GM19239 (cell line): ENCODE results near the gene SIPA1.
"Not testable (repeated sequence)": the region's sequence is repeated elsewhere in the genome, so short reads cannot be mapped to it uniquely, and the experiment has no call there.

Experiments used
- DNase-seq: peaks from one replicate; pipeline ENCODE4 v3.0.0; 2011; ENCODE audit warnings: low spot score; ENCODE audit not compliant: insufficient read length
- FAIRE-seq: peaks from 2 replicates; lab custom pipeline; 2011; peaks lifted over from hg19 to GRCh38; lab: Jason Lieb, UNC

The SIPA1 gene

DNA sequence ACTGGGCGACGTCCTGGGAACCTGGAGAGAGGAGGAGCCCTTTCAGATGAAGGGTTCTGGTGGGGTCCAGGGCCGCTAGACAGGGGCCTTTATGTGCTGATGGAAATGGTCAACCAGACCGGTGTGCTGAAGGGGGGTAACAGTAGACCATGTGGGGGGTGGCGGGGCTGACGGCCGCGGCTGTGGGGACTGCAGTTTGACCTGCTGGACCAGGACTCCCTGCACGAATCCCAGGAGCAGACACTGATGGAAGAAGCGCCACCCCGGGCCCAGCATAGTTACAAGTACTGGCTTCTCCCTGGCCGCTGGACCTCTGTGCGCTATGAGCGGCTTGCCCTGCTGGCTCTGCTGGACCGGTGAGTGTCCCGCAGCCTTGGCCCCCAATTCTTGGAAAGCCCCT is 15.9 kb upstream of the SIPA1 start:
- DNase-seq (no peak), FAIRE-seq (no peak)

DNA sequence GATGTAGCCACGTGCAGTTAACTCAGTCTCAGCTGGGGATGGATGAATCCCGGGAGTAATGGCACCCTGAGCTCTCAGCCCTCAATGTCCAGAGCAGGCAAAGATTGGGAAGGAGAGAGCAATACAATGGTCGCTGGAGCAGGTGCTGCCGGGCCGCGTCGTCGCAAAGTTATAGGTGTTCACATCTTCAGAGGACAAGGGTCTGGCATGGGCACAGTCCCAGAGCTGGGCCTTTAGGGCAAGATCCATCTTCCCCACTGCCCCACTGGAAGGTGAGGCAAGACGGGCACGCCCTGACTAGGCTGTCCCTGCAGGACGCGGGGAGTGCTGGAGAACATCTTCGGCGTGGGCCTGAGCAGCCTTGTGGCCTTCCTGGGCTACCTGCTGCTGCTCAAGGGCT is 14.7 kb upstream of the SIPA1 start:
- DNase-seq (no peak), FAIRE-seq (no peak)

DNA sequence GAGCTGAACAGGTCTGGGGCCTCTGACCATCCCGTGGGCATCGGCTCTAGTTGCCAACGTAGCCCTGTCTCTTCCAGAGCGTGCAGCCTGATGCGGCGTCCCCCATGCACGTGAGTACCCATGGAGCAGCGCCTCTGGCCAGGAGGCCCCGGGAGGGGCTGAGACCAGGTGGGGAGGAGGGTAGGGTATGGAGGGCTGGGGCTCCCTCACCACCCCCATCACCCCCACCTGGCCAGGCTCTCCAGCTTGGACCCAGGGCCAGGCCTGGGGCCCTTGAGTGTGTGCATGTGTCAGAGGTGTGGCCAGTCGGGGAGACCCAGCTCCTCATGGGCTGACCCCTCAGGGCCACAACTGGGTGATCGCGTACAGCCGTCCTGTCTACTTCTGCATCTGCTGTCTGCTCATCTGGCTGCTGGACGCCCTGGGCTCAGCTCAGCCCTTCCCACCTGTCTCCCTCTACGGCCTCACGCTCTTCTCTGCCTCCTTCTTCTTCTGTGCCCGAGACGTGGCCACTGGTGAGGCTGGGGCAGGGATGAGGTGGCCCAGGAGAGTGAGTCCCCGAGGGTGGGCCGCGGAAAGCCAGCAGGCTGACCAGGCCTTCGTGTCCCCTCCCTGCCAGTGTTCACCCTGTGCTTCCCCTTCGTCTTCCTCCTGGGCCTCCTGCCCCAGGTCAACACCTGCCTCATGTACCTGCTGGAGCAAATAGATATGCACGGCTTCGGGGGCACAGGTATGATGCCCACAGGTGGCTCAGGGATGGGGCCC is 13.9 kb upstream of the SIPA1 start:
- no peak for DNase-seq
- no peak for FAIRE-seq

DNA sequence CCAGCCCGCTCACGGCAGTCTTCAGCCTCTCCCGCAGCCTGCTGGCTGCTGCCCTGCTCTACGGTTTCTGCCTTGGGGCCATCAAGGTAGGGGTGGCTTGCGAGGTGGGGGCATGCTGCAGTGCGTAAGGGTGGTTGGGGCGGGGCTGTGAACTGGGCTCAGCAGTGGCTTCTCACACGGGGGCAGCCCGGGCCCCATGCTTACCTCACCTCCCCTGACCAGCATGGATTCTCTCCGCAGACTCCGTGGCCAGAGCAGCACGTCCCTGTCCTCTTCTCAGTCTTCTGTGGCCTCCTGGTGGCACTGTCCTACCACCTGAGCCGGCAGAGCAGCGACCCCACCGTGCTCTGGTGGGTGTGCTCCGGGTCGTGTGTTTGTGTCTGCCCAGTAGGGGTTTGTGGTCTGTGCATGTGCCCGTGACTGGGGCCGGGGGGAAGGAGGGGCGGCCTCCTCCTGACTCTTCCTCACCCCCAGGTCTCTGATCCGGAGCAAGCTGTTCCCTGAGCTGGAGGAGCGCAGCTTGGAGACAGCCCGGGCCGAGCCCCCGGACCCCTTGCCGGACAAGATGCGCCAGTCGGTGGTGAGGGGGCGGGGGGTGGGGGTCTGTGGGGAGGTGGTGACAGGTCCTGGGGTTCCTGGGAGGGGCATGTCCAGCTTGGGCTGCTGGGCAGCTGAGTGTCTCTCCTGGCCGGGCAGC is 12.8 kb upstream of the SIPA1 start:
- no peak for FAIRE-seq
- DNase-seq, result no peak

DNA sequence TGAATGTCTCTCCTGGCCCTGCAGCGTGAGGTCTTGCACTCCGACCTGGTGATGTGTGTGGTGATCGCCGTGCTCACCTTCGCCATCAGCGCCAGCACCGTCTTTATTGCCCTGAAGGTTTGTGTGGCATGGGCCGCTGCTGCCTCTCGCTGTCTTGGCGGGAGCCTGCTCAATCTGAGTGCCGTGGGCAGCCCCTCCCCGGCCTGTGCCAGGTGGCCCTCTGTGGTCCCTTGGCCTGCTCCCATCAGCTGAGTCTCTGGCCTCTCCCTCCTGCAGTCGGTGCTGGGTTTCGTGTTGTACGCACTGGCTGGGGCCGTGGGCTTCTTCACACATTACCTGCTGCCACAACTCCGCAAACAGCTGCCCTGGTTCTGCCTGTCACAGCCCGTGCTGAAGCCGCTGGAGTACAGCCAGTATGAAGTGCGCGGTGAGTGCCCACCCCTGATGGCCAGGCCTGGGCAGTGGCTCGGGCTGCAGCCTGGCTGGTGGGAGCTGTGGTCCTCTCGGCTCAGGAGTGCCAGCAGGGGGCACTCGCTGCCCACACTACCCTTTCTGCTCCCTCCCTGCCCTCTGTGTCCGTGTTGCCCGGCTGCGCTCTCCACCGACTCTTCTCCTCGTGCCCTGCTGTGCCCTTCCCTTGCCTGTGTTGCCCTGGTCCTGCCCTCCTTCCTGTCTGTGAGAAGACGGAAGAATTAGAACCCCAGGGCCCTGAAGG is 12.1 kb upstream of the SIPA1 start:
- DNase-seq (peak; percentile 87), FAIRE-seq (no peak)

DNA sequence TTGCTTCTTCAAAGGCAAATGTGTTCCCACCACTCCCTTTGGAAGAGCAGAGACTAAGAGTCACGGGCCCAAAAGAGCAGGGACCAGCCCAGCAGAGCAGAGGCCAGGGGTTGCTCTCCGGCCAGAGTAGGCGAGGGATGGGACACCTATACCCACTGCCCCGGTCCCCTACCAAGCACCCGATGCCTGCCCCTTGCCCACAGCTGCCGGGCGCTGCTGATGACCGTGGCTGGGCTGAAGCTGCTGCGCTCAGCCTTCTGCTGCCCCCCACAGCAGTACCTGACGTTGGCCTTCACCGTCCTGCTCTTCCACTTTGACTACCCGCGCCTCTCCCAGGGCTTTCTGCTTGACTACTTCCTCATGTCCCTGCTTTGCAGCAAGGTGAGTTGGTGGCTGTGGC is 10.7 kb upstream of the SIPA1 start:
- FAIRE-seq, result no peak
- no peak for DNase-seq

DNA sequence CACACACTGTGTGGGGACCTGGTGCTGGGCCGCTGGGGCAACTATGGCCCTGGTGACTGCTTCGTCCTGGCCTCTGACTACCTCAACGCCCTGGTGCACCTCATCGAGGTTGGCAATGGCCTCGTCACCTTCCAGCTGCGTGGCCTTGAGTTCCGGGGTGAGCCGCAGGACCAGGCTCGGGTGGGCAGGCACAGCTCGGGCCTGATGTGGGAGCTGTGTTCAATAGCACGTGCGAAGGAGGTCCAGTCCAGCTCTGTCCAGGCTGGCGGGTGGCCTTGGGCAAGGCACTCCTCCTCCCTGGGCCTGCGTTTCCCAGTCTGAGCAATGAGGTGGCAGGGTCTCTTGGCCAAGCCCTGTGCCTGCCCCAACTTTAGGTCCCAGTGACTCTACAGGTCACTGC is 8.3 kb upstream of the SIPA1 start:
- FAIRE-seq, result no peak
- DNase-seq, result no peak

DNA sequence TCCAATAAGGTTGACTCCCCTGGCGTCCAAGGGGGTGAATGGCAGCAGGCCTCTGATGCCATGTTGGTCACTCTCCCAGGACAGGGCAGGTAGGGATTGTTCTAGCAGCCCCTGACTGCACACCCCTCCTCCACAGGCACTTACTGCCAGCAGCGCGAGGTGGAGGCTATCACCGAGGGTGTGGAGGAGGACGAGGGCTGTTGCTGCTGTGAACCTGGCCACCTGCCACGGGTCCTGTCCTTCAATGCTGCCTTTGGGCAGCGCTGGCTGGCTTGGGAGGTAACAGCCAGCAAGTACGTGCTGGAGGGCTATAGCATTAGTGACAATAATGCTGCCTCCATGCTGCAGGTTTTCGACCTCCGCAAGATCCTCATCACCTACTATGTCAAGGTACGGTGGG is 7.7 kb upstream of the SIPA1 start:
- DNase-seq (no peak), FAIRE-seq (no peak)

DNA sequence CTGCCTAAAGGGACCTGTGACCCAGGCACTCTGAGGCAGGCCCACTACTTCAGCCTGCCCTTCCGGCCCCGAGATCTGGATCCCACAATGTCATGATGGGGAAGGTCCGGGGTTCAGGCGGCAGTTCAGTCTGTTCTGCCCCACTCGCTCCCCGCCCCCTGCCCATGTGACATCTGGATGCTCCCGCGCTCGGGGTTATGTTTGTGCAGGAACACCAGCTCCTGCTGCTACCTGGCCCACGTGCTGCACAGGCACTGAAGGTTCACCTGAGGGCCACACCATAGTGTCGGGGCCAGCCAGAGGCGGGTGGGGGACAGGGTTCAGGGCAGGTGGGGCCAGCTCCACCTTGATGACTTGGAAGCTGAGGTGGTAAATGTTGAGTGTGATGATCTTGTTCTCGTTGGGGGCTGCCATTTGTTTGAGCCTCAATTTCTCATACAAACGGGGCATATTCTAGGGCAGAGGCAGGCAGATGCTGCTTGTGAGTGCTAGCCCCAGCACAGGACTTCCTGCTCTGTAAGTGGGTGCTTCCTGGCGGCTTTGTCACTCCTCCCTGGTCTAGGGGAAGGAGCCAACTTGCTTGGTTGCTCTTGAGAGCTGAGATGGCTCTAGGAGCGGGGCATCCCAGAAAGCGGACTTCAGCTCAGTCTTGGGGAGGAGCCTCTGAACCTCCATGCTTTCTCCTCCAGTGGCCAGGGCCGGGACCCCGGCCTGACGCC is 4.4 kb upstream of the SIPA1 start:
- DNase-seq (no peak), FAIRE-seq (no peak)

DNA sequence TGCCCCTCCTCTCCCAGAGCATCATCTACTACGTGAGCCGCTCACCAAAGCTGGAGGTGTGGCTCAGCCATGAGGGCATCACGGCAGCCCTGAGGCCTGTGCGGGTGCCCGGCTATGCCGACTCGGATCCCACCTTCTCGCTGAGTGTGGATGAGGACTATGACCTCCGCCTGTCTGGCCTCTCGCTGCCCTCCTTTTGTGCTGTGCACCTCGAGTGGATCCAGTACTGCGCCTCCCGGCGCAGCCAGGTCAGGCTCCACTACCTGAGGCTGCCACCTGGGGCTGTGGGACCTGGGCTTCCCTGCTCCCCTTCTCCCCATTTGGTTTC is 3.8 kb upstream of the SIPA1 start:
- FAIRE-seq, result no peak
- DNase-seq, result no peak

DNA sequence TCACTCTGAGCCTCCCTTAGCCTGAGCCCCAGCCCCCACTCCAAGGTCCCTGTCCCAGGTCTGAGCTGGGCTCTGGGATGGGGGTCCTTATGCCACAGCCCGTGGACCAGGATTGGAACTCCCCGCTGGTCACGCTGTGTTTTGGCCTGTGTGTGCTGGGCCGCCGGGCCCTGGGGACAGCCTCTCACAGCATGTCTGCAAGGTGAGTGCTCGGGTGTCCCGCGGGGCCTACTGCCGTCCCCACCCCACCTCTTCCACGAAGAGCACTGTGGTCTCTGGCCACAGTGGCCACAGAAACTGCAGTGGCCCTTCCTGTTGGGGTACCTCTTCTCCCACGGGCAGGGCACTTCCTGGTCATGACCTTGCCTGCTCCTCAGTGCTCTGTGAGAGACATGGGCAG is 3.5 kb upstream of the SIPA1 start:
- DNase-seq, result no peak
- FAIRE-seq, result no peak

DNA sequence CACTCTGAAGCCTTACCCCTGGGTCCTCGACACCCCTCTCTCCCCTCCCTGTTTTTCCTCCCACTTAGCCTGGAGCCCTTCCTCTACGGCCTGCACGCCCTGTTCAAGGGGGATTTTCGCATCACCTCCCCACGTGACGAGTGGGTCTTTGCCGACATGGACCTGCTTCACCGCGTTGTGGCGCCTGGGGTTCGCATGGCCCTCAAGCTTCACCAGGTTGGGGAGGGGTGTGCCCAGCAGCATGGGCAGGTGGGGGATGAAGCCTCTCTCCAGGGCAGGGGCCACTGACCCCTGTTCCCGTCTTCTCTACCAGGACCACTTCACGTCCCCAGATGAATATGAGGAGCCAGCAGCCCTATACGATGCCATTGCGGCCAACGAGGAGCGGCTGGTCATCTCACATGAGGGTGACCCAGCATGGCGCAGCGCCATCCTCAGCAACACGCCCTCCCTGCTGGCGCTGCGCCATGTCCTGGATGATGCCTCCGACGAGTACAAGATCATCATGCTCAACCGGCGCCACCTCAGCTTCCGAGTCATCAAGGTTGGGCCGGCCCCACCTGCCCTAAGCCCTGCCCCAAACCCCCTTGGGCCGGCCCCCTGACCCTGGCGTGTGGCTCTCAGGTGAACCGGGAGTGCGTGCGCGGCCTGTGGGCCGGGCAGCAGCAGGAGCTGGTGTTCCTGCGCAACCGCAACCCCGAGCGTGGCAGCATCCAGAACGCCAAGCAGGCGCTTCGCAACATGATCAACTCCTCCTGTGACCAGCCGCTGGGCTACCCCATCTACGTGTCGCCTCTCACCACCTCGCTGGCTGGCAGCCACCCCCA is 2.8 kb upstream of the SIPA1 start:
- FAIRE-seq (no peak), DNase-seq (no peak)

DNA sequence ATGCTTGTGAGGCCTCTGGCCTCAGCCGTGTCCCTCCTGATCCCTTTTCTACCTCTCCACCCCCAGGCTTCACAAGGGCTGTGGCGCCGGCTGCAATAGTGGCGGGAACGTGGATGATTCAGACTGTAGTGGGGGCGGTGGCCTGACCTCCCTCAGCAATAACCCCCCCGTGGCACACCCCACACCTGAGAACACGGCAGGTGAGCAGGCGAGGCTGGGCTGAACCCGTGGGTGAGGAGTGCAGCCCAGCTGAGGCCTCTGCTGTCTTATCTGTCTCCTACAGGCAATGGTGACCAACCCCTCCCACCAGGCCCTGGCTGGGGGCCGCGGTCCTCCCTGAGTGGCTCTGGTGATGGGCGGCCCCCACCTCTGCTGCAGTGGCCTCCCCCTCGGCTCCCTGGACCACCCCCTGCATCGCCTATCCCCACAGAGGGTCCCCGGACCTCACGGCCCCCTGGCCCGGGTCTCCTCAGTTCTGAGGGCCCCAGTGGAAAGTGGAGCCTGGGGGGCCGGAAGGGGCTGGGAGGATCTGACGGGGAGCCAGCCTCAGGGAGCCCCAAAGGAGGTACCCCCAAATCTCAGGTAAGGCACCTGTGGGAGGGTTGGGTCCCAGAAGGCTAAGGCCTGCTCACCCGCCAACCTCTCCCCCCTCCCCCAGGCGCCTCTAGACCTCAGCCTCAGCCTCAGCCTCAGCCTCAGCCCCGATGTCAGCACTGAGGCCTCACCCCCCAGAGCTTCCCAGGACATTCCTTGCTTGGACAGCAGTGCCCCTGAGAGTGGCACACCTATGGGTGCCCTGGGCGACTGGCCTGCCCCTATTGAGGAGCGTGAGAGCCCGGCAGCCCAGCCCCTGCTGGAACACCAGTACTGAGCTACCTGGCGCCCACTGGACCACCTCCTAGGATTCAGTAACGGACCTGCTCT is 1.5 kb upstream of the SIPA1 start:
- FAIRE-seq (no peak), DNase-seq (no peak)

DNA sequence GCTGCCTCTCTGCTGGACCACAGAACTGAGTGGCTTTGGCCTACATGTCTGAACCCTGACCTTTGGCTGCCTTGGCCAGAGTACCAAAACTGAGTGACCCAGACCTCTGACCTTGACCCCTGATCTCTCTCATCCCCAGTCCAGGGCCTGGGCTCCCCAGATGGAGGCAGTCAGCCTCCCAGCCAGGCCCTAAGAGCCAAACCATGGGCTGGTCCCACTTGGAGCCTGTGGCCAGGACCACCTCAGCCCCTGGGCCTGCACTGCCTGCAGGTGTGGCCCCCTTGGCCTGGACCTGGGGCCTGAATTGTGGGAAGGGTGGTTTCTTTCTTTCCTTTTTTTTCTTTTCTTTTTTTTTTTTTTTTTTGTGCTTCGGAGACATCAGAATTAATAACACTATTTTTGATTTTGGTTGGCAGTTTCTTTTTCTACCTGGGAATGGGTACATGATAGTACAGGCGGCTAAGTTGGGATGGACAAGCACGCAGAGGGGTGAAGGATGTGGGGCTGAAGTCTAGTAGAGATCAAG is 806 bp upstream of the SIPA1 start:
- DNase-seq (no peak), FAIRE-seq (peak; percentile 33)

DNA sequence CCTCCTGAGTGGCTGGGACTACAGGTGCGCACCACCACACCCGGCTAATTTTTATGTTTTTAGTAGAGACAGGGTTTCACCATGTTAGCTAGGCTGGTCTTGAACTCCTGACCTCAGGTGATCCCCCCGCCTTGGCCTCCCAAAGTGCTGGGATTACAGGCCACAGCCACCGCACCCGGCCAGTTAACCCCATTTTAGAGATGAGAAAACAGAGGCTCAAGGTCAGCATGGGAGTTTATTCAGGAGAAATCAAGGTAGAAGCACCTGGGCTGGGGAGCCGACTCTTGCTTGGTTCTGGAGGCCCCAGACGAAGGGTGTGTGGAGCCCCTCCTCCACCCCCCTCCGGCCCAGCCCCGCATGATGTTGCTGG is 1.3 kb downstream of the SIPA1 start:
- DNase-seq, FAIRE-seq: not testable (repeated sequence)

DNA sequence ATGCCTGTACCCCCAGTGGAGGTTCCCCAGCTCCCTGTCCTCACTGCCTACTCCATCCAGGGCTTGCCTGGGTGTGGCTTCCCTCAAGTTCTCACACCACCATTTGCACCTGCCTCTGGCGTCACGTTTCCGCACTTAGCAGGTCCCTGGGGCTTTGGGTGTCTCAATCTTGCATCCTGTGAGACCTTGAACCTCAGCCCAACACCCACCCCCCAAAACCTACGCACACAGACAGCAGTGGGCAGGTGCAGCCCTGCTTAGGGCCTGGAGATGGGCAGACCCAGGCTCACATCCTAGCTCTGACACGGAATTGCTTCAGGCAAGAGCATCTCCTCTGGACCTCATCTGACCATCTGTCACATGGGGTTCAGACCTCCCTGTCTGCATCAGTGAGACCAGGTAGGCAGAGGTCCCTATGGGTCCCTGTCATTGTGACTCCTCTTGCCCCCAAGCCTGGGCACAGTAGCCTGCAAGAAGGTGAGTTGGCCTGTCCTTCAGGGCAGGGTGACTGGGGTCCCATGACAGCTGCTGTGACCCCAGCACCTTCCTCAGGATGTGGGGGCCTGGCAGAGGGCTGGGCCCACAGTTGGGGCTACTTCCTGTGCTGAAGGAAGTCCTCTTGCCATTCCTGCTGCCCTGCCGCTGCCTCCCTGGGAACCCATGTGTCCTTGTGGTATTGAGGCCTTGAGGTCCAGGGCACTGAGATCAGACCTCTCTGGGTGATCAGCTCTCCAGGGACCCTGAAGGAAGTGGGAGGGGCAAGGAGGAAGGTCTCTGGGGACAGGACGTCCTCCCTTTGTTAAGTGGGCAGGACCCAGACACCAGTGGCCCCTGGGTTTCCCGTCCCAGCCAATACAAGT is 2.0 kb downstream of the SIPA1 start:
- DNase-seq (peak; percentile 85), FAIRE-seq (peak; percentile 95)

DNA sequence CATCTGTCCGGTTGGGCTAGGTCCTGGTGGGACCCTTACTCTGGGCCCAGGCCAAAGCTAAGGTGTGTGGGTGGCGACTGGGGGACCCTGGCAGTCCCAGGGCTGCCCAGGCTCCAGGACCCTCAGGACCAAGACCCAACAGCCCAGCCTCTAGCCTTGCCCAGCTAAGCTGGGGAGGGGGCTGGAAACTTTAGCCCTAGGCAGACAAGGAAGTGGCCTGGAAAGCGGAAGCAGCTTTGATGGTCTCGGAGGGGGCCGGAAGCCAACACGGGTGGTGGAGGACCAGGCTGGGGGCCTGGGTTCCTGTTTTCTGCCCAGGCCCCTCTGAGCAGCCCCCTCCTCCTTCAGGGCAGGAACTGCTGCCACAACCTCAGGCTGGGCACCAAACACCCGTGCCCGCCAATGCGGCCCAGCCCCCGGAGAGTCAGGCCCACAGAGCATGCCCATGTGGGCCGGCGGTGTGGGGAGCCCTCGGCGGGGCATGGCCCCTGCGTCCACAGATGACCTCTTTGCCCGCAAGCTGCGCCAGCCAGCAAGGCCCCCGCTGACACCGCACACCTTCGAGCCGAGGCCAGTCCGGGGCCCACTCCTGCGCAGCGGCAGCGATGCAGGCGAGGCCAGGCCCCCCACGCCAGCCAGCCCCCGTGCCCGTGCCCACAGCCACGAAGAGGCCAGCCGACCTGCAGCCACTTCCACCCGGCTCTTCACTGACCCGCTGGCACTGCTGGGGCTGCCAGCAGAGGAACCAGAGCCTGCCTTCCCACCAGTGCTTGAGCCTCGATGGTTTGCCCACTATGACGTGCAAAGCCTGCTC is 2.8 kb downstream of the SIPA1 start:
- no peak for DNase-seq
- no peak for FAIRE-seq
